SU-DHL-6 (cell line): ENCODE measurements around the gene GHRHR.

Source experiments
- H2AFZ ChIP-seq: fragments of 200-600 bp; sonication (generic); 2 replicates; pipeline ENCODE4 v1.6.1; 2014; ENCODE audit warnings: low read depth, mild to moderate bottlenecking, moderate library complexity, mixed read lengths, antibody characterized with exemption, low read length; ENCODE audit not compliant: severe bottlenecking
- H3F3A ChIP-seq: fragments of 200-600 bp; shearing (Covaris generic); 2 replicates; pipeline ENCODE4 v1.6.0; 2016; ENCODE audit warnings: antibody characterized with exemption, mild to moderate bottlenecking; ENCODE audit not compliant: insufficient read depth
- H3K27ac ChIP-seq: fragments of 200-600 bp; sonication (generic); 2 replicates; pipeline ENCODE4 v1.5.1; 2016; ENCODE audit warnings: low read depth, mild to moderate bottlenecking, low read length, moderate library complexity, mixed read lengths
- H3K27me3 ChIP-seq: fragments of 200-600 bp; sonication (generic), shearing (Covaris generic); 2 replicates; pipeline ENCODE4 v1.6.0; 2014; ENCODE audit warnings: mild to moderate bottlenecking, low read length
- H3K36me3 ChIP-seq: fragments of 200-600 bp; sonication (generic); 2 replicates; pipeline ENCODE4 v1.6.1; 2014; ENCODE audit warnings: mild to moderate bottlenecking, low read length, mixed read lengths
- H3K4me2 ChIP-seq: fragments of 300-600, 200-600 bp; shearing (Covaris generic), sonication (generic); 2 replicates; pipeline ENCODE4 v1.6.0; 2014; ENCODE audit warnings: low read length, low read depth, mild to moderate bottlenecking; ENCODE audit not compliant: poor library complexity, severe bottlenecking
- H3K4me3 ChIP-seq: fragments of 200-600 bp; sonication (generic); 2 replicates; pipeline ENCODE4 v1.5.1; 2014; ENCODE audit warnings: antibody characterized with exemption, low read length, mild to moderate bottlenecking, mixed read lengths; ENCODE audit not compliant: insufficient read depth, poor library complexity, severe bottlenecking
- H3K79me2 ChIP-seq: fragments of 200-600 bp; sonication (generic); 2 replicates; pipeline ENCODE4 v1.6.1; 2014; ENCODE audit warnings: mild to moderate bottlenecking, low read length, moderate library complexity; ENCODE audit not compliant: insufficient read depth
- H3K9ac ChIP-seq: fragments of 200-600 bp; sonication (generic); 2 replicates; pipeline ENCODE4 v1.7.0; 2014; ENCODE audit warnings: mild to moderate bottlenecking, low read length
- H3K9me2 ChIP-seq: fragments of 200-600 bp; sonication (generic); replicated peaks from 2 replicates; pipeline ENCODE4 v1.6.1; 2014; ENCODE audit warnings: low read length; ENCODE audit not compliant: insufficient read depth
- H3K9me3 ChIP-seq: fragments of 200-600 bp; sonication (generic); 2 replicates; pipeline ENCODE4 v1.6.1; 2014; ENCODE audit warnings: low read length, mixed read lengths; ENCODE audit not compliant: insufficient read depth
- H4K20me1 ChIP-seq: fragments of 200-600 bp; sonication (generic); 2 replicates; pipeline ENCODE4 v1.6.1; 2014; ENCODE audit warnings: low read depth, mild to moderate bottlenecking, antibody characterized with exemption, low read length, moderate library complexity, mixed read lengths
- EZH2phosphoT487 ChIP-seq: fragments of 200-600 bp; sonication (generic), shearing (Covaris generic); conservative IDR thresholded peaks from 2 replicates; pipeline ENCODE4 v1.6.1; 2018; ENCODE audit warnings: mild to moderate bottlenecking, antibody characterized with exemption, low read length, moderate library complexity, mixed read lengths
- TF ChIP-seq, protein P1 (sequence below): fragments of 200-600 bp; sonication (generic); IDR thresholded peaks from one replicate; pipeline ENCODE4 v1.5.1; 2017; ENCODE audit warnings: antibody characterized with exemption, mild to moderate bottlenecking, low read length, moderate library complexity; ENCODE audit not compliant: insufficient read depth, poor library complexity, severe bottlenecking

GHRHR gene

DNA sequence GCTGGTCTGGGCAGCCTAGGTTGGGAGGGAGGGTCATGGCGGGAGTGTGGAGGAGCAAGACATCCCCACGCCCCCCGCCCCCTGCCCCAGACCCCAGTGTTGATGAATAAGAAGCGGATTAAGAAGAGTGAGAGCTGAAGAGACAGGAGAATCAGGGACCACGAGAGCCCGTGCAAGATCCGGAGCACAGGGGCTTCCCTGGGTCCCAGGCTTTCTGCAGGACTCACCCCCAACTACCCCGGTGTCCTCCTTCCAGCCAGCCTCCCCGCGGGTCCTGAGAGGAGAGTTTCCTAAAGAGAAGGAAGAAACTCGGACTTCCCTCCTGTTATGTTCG lies 20.1 kb downstream of the GHRHR start:
- Histone ChIP-seq H2AFZ (no peak overlapping the region), H3K9ac (no peak overlapping the region)

DNA sequence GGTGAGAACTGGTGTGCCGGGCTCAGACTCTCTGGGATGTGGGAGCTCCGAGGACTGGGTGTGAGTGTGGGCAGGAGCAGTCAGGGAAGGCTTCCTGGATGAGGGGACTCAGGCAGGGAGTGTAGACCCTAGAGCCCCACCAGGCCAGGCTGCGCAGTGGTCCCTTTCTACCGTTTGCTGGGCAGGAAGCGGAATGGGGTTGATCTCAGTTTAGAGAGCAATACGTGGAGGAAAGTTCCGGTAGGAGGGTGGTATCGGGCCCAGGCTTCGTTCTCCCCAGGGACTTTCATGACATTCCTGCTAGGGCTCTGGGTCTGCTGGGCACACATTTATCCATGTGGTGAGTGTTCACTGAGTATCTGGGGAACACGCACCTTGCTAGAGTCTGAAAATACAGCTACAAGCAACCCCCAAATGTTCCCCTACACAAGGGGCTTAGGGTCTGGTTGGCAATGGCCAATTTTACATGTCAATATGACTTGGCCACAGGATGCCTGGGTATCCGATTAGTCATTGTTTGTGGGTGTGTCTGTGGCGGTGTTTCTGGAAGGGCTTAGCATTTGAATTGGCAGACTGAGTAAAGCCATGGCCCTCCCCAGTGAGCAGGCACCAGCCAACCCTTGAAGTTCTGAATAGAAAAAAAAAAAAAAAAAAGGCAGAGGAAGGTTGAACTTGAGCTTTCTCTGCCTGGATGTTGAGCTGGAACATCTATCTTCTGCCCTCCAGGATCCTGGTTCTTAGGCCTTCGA lies 20.8 kb downstream of the GHRHR start:
- TF ChIP-seq, protein P1, sequence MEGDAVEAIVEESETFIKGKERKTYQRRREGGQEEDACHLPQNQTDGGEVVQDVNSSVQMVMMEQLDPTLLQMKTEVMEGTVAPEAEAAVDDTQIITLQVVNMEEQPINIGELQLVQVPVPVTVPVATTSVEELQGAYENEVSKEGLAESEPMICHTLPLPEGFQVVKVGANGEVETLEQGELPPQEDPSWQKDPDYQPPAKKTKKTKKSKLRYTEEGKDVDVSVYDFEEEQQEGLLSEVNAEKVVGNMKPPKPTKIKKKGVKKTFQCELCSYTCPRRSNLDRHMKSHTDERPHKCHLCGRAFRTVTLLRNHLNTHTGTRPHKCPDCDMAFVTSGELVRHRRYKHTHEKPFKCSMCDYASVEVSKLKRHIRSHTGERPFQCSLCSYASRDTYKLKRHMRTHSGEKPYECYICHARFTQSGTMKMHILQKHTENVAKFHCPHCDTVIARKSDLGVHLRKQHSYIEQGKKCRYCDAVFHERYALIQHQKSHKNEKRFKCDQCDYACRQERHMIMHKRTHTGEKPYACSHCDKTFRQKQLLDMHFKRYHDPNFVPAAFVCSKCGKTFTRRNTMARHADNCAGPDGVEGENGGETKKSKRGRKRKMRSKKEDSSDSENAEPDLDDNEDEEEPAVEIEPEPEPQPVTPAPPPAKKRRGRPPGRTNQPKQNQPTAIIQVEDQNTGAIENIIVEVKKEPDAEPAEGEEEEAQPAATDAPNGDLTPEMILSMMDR, result no peak
- TF ChIP-seq EZH2phosphoT487, result no peak
- Histone ChIP-seq H3K79me2 (no peaks in the 10 kb centered on the region), H3K9me3 (no peaks in the 10 kb centered on the region), H3K27me3 (no peaks in the 10 kb centered on the region), H2AFZ (no peak overlapping the region), H3K36me3 (no peaks in the 10 kb centered on the region), H3K4me3 (no peak overlapping the region), H3K27ac (no peak overlapping the region), H3K9ac (no peak overlapping the region), H3F3A (no peaks in the 10 kb centered on the region), H3K4me2 (no peak overlapping the region), H4K20me1 (no peaks in the 10 kb centered on the region), H3K9me2 (no peaks in the 10 kb centered on the region)

More for the DNA sequence above, 20.1 kb downstream of the GHRHR start:
- no peaks in the 10 kb centered on the region for H3F3A ChIP-seq
- H3K27me3 ChIP-seq, result no peaks in the 10 kb centered on the region
- TF ChIP-seq, protein P1, result no peak
- TF ChIP-seq EZH2phosphoT487, result no peak
- no peak overlapping the region for H3K27ac ChIP-seq
- no peaks in the 10 kb centered on the region for H3K9me2 ChIP-seq
- no peaks in the 10 kb centered on the region for H4K20me1 ChIP-seq
- no peaks in the 10 kb centered on the region for H3K9me3 ChIP-seq
- H3K4me3 ChIP-seq, result no peak overlapping the region
- no peaks in the 10 kb centered on the region for H3K79me2 ChIP-seq
- no peak overlapping the region for H3K4me2 ChIP-seq
- H3K36me3 ChIP-seq, result no peaks in the 10 kb centered on the region

DNA sequence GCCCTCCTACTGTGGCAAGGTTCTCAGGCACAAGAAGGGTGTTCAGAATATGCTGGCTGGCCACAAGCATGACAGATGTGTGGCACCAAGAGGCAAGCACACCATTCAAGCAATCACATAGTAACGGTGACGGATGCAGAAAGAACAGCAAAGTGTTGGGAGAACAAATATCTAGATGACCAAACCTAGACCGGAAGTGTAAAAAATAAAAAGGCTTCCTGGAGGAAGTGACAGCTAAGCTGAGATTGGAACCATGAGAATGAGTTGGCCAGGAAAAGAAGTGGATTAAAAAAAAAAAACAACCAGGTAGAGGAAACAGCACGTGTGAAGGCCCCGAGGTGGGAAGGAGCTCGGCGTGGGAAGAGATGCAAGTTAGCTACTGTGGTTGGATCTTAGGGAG lies 22.0 kb downstream of the GHRHR start:
- Histone ChIP-seq H3K27ac (no peak overlapping the region), H3K9me2 (no peaks in the 10 kb centered on the region), H2AFZ (no peak overlapping the region), H3K9me3 (no peaks in the 10 kb centered on the region), H3K4me2 (no peak overlapping the region), H3K4me3 (no peak overlapping the region), H3K79me2 (no peaks in the 10 kb centered on the region), H3F3A (no peaks in the 10 kb centered on the region), H4K20me1 (no peaks in the 10 kb centered on the region), H3K27me3 (no peaks in the 10 kb centered on the region), H3K9ac (no peak overlapping the region), H3K36me3 (no peaks in the 10 kb centered on the region)
- TF ChIP-seq EZH2phosphoT487, result no peak
- TF ChIP-seq, protein P1, result no peak
